Measurements from ENCODE around the gene TMCO4.
"Not testable (repeated sequence)": the region's sequence is repeated elsewhere in the genome, so short reads cannot be mapped to it uniquely, and the experiment has no call there.

- not testable (repeated sequence) for TF ChIP-seq CTCF, POLR2A (IDR thresholded peaks at IDR 0.05)
Observed at GRCh38 chr1:19849307-19849706, 49.6 kb upstream of the TMCO4 start.

All from sigmoid colon (tissue), 3 donors.